Chondrocyte (in vitro differentiated cells): ENCODE measurements around the gene ZACN. TPM values are rescaled to one million over a fixed set of nuclear protein-coding genes. Genes with fewer than 3 reads are reported as not detected.

Source experiments
- DNase-seq: peaks from one replicate; pipeline ENCODE4 v3.0.0; 2021; ENCODE audit warnings: mixed read lengths, low spot score
- H3K27ac Mint-ChIP-seq: one replicate; pipeline ENCODE4 v1.8.0; 2021; ENCODE audit warnings: mild to moderate bottlenecking, moderate library complexity, mixed read lengths; ENCODE audit not compliant: unreplicated experiment
- H3K27me3 Mint-ChIP-seq: 2 replicates; pipeline ENCODE4 v1.8.0; 2021; ENCODE audit warnings: low read depth, mixed read lengths
- H3K36me3 Mint-ChIP-seq: 2 replicates; pipeline ENCODE4 v1.8.0; 2021; ENCODE audit warnings: low read depth, mixed read lengths
- H3K4me1 Mint-ChIP-seq: 2 replicates; pipeline ENCODE4 v1.8.0; 2021; ENCODE audit warnings: low read depth, mild to moderate bottlenecking, mixed read lengths
- H3K4me3 Mint-ChIP-seq: one replicate; pipeline ENCODE4 v1.8.0; 2021; ENCODE audit warnings: mild to moderate bottlenecking, moderate library complexity, mixed read lengths; ENCODE audit not compliant: unreplicated experiment
- H3K9me3 Mint-ChIP-seq: 2 replicates; pipeline ENCODE4 v1.8.0; 2021; ENCODE audit warnings: low read depth, mixed read lengths
- long read RNA-seq: library from polyadenylated mRNA; stranded (forward); transcript quantifications from one replicate; pipeline ENCODE4 v2.0.0, GENCODE V29; 2021
- total RNA-seq: library from RNA; stranded (reverse); gene quantifications from 3 replicates; pipeline ENCODE4 v1.2.1, GENCODE V29; 2021
- TF ChIP-seq, protein P1 (sequence below): fragments of 200-600 bp; sonication (generic); IDR thresholded peaks from 2 replicates; pipeline ENCODE4 v1.5.0; 2021; ENCODE audit warnings: antibody characterized with exemption, mild to moderate bottlenecking, moderate library complexity

The ZACN gene
- not detected in 3 replicates for total RNA-seq
- long read RNA-seq, result 0 reads

DNA sequence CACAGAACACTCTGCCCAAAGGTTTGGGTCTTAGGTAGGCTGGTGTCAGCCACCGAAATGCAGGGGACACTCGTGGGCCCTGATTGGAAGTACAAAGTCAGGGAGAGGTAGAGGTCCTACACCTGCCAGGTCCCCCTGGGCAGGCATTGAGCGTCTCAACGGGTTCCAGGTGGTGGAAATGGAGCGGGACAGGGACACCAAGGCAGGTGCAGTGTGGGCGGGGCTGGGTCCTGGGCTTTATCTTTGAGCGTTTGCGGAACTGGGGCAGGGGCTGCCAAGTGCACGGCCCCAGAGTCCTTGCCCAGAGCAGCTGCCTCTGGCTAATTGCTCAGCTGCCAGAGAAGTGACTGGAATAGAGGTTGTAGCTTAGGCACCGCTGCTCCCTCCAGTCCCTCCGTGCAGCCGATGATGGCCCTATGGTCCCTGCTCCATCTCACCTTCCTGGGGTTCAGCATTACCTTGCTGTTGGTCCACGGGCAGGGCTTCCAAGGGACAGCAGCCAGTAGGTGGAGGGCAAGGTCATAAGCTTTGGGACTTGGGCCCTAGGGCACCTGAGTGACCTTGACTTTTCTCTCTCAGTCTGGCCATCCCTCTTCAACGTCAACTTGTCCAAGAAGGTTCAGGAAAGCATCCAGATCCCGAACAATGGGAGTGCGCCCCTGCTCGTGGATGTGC, at the start of gene ZACN:
ZACN (plus strand) TSS at position 323 of the 675 bp plus-strand sequence; CDS start at position 406, 83 bp downstream.
- no peak within 1 kb of the TSS for H3K4me3 Mint-ChIP-seq
- H3K9me3 Mint-ChIP-seq, result no peaks in the 10 kb centered on the region
- TF ChIP-seq, protein P1, sequence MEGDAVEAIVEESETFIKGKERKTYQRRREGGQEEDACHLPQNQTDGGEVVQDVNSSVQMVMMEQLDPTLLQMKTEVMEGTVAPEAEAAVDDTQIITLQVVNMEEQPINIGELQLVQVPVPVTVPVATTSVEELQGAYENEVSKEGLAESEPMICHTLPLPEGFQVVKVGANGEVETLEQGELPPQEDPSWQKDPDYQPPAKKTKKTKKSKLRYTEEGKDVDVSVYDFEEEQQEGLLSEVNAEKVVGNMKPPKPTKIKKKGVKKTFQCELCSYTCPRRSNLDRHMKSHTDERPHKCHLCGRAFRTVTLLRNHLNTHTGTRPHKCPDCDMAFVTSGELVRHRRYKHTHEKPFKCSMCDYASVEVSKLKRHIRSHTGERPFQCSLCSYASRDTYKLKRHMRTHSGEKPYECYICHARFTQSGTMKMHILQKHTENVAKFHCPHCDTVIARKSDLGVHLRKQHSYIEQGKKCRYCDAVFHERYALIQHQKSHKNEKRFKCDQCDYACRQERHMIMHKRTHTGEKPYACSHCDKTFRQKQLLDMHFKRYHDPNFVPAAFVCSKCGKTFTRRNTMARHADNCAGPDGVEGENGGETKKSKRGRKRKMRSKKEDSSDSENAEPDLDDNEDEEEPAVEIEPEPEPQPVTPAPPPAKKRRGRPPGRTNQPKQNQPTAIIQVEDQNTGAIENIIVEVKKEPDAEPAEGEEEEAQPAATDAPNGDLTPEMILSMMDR, result no peak
- no peak within 1 kb of the TSS for H3K27ac Mint-ChIP-seq
- peak; percentile 84 for DNase-seq
- H3K4me1 Mint-ChIP-seq, result peaks cover 13% of the 10 kb centered on the region
- H3K27me3 Mint-ChIP-seq, result peaks cover 48% of the 10 kb centered on the region
- H3K36me3 Mint-ChIP-seq, result peaks cover 9% of the 10 kb centered on the region

DNA sequence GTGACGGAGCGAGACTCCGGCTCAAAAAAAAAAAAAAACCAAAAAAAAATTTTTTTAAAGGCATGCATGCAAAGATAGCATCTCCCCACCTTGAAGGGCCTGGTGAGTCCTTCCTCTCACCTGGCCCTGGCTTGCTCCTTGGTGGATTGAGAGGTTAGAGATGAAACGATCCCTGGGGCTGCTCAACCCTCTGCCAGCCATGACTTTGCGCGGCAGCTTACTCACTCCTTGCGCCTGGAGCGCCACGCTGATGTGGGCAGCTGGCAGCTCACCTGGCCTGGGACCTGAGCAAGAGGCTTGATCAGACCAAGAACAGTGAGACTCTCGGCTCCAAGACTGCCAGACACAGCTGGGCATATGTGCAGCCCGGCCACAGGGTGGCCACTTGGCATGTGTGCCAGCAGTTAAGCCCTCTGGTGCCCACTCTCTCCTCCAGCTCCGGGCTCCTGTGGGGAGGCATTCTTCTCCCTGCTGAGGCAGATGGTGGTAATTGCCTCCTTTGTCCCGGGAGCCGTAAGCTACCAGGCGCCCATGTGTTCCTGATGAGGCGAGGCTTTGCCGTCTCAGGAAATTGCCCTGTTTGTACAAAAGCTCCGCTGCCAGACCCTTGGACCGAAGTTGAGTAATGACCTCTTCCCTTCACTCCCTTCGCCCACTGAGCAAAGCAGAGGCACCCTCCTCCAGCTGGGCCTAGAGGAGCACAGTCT, 46.8 kb upstream of the ZACN start:
- Mint-ChIP-seq H3K27ac (no peak overlapping the region), H3K27me3 (no peaks in the 10 kb centered on the region), H3K4me3 (no peak overlapping the region), H3K36me3 (no peaks in the 10 kb centered on the region), H3K4me1 (peaks cover 16% of the 10 kb centered on the region), H3K9me3 (no peaks in the 10 kb centered on the region)
- TF ChIP-seq, protein P1, result peak; percentile 21
- no peak for DNase-seq

DNA sequence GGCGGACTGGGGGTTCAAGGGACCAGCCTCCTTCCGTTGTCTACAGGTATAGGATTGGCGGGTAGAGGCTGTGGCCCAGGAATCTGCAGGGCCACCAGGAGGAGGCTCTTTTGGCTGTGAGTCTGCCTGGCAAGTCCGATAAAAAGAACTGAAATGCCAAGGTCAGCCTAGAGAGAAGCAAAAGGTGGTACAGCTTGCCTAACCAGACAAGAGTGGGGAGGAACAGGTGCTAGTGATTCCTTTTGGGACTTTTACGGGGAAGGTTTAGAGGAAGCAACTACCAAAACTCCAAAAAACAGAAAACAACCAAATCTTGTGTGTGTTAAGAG, 46.2 kb upstream of the ZACN start:
- no peaks in the 10 kb centered on the region for H3K36me3 Mint-ChIP-seq
- H3K27me3 Mint-ChIP-seq, result no peaks in the 10 kb centered on the region
- DNase-seq, result no peak
- H3K9me3 Mint-ChIP-seq, result no peaks in the 10 kb centered on the region
- TF ChIP-seq, protein P1, result no peak
- H3K4me3 Mint-ChIP-seq, result no peak overlapping the region
- peaks cover 16% of the 10 kb centered on the region for H3K4me1 Mint-ChIP-seq
- H3K27ac Mint-ChIP-seq, result no peak overlapping the region

DNA sequence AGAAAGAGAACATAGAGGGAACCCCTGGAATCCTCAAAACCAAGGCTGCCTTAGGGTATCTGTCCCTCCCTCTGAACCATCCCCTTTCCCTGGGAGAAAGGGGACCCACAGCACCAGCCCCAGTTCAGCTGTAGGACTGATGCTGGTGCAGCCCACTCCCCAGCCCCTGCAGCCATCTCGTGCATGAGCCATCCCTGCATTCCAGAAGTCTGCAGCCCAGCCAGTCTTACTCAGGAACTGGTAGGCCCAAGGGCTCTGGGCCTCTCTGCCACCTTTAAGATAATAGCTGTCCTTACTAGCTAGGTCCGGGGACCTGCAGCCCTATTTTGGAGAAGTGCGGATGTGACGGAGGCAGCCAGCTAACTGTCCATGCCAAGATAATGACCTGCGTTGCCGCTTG, 45.8 kb upstream of the ZACN start:
- Mint-ChIP-seq H3K4me3 (no peak overlapping the region), H3K27ac (no peak overlapping the region), H3K36me3 (peaks cover under 1% of the 10 kb centered on the region), H3K4me1 (peaks cover 16% of the 10 kb centered on the region), H3K27me3 (no peaks in the 10 kb centered on the region), H3K9me3 (no peaks in the 10 kb centered on the region)
- TF ChIP-seq, protein P1, result no peak
- no peak for DNase-seq

DNA sequence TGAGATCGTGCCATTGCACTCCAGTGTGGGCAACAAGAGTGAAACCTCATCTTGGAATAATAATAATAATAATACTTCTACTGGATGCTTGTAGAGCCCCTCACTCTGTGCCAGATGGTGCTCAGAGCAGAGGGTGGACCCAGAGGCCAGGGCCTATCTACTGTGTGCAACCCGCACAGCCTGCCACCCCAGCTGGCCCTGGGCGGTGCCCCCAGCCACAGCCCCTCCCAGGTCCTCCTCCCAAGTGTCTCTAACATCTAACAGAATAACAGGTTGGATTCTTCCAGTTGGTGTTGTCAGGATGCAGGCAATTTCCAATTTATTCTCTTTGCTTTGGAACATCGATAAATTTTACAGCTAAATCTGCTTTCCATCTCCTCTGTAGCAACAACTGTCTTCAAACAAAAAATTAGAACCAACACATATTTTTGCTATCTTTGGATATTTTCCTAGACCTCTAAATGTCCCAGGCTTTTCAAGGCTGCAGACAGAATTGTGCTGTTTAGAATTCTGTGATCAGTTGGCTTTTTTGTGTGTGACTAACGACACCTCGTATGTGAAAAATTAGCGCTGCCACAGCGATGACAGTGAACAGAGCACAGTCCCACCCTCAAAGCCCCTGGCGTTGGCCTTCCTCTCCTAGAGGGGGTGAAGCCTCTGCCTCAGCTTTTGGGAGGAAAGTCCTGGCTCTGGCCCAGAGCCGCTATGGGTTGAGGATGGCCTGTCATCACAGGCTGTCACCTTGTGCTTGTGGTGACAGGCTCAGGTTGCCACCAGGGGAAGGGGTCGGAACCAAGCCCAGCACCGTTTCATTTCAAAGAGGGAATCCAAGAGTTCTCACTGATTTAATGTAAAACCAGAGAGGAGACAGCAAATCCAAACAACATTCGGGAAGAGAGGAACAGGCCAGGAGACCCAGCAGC, 44.3 kb upstream of the ZACN start:
- DNase-seq, result no peak
- no peaks in the 10 kb centered on the region for H3K9me3 Mint-ChIP-seq
- peaks cover 12% of the 10 kb centered on the region for H3K36me3 Mint-ChIP-seq
- TF ChIP-seq, protein P1, result no peak
- no peak overlapping the region for H3K4me3 Mint-ChIP-seq
- no peaks in the 10 kb centered on the region for H3K27me3 Mint-ChIP-seq
- no peak overlapping the region for H3K27ac Mint-ChIP-seq
- H3K4me1 Mint-ChIP-seq, result peaks cover 8% of the 10 kb centered on the region
